HCT116 (cell line): Measurements from ENCODE around the gene ADAMTS14. TPM values are rescaled to one million over a fixed set of nuclear protein-coding genes. Genes with fewer than 3 reads are reported as not detected.

ENCODE experiments used
- ATAC-seq: fragments of 200-7000 bp; cut with Tn5 transposase; 2 replicates; pipeline ENCODE4 v1.9.1; 2020; ENCODE audit warnings: mild to moderate bottlenecking, moderate library complexity
- BruUV-seq: library from RNA; stranded (reverse); fragments of 400-500 nt; replicated peaks from 2 replicates; lab custom pipeline; 2021; lab: Mats Ljungman, UMichigan
- CTCF ChIA-PET: fragments of 300-600 bp; sonication (Branson Sonifier 250); formaldehyde crosslinking; loops from one replicate; lab custom pipeline; 2021; ENCODE audit warnings: antibody characterized with exemption; lab: Charles Lee
- POLR2A ChIA-PET: fragments of 300-600, 350-600 bp; sonication (Branson Sonifier 250); formaldehyde crosslinking; loops from one replicate; lab custom pipeline; 2021; ENCODE audit warnings: antibody characterized with exemption; lab: Charles Lee
- RAD21 ChIA-PET, 2 experiments: fragments of 300-600 bp; sonication (Branson Sonifier 250); formaldehyde crosslinking; loops; one replicate each; lab custom pipeline; 2023; ENCODE audit warnings: low total read pairs in 2 of 2; ENCODE audit not compliant: uncharacterized antibody in 2 of 2, unreplicated experiment in 2 of 2, low non-redundant PET in 1 of 2; lab: Charles Lee
- DNase-seq: peaks from one replicate; pipeline ENCODE4 v3.0.0-alpha.2; 2010; ENCODE audit warnings: low read depth, low spot score
- H2AFZ ChIP-seq: fragments of 200-600 bp; shearing (Covaris generic), sonication (generic); 2 replicates; pipeline ENCODE4 v1.6.1; 2017; ENCODE audit warnings: low read depth, mixed run types, mixed read lengths, antibody characterized with exemption, low read length; ENCODE audit not compliant: poor library complexity, severe bottlenecking
- H3K27ac ChIP-seq: 2 replicates; pipeline ENCODE4 v1.5.1; 2012; ENCODE audit warnings: low read depth, low read length
- H3K27me3 ChIP-seq: fragments of 200-600 bp; sonication (generic); 2 replicates; pipeline ENCODE4 v1.6.1; 2016; ENCODE audit warnings: mixed run types, low read length, mixed read lengths; ENCODE audit not compliant: insufficient read depth
- H3K36me3 ChIP-seq, 2 experiments: fragments of 200-500 bp in 1 of 2; fragments of 200-600 bp in 1 of 2; sonication (Bioruptor generic) in 1 of 2; sonication (generic) in 1 of 2; 2 replicates each; pipeline versions ENCODE4 v1.5.1 to v1.6.1; 2014 to 2016; ENCODE audit warnings: low read length in 2 of 2, inconsistent platforms in 1 of 2, mixed read lengths in 1 of 2, mixed run types in 1 of 2; ENCODE audit not compliant: insufficient read depth in 2 of 2, control insufficient read depth in 1 of 2
- H3K4me1 ChIP-seq, 2 experiments: fragments of 200-600 bp in 1 of 2; sonication (generic) in 1 of 2; 2 replicates each; pipeline versions ENCODE4 v1.5.1 to v1.6.1; 2012 to 2017; ENCODE audit warnings: low read length in 2 of 2, inconsistent platforms in 1 of 2, mild to moderate bottlenecking in 1 of 2, mixed read lengths in 1 of 2, mixed run types in 1 of 2, moderate library complexity in 1 of 2; ENCODE audit not compliant: insufficient read depth in 2 of 2, control insufficient read depth in 1 of 2
- H3K4me2 ChIP-seq: fragments of 200-600 bp; sonication (generic); 2 replicates; pipeline ENCODE4 v1.6.1; 2017; ENCODE audit warnings: mixed run types, low read length, mixed read lengths
- H3K4me3 ChIP-seq, 2 experiments: fragments of 200-600 bp in 1 of 2; sonication (generic) in 1 of 2; replicated peaks in 1 of 2; 2 replicates each; pipeline ENCODE4 v1.5.1; 2011 to 2016; ENCODE audit warnings: low read length in 2 of 2, control low read depth in 1 of 2, low read depth in 1 of 2, mild to moderate bottlenecking in 1 of 2, mixed read lengths in 1 of 2, mixed run types in 1 of 2
- H3K79me2 ChIP-seq: fragments of 200-600 bp; sonication (generic); 2 replicates; pipeline ENCODE4 v1.6.1; 2017; ENCODE audit warnings: mild to moderate bottlenecking, mixed run types, low read length, moderate library complexity, mixed read lengths; ENCODE audit not compliant: insufficient read depth
- H3K9ac ChIP-seq: fragments of 200-600 bp; sonication (generic); 2 replicates; pipeline ENCODE4 v1.6.1; 2016; ENCODE audit warnings: low read length, mixed read lengths
- H3K9me2 ChIP-seq: fragments of 200-600 bp; sonication (generic), shearing (Covaris generic); 2 replicates; pipeline ENCODE4 v1.6.1; 2017; ENCODE audit warnings: mixed run types, mild to moderate bottlenecking, moderate library complexity; ENCODE audit not compliant: insufficient read depth
- H3K9me3 ChIP-seq, 2 experiments: fragments of 200-500 bp in 1 of 2; fragments of 200-600 bp in 1 of 2; sonication (Bioruptor generic) in 1 of 2; sonication (generic) in 1 of 2; 2 replicates each; pipeline ENCODE4 v1.6.1; 2014 to 2017; ENCODE audit warnings: low read length in 2 of 2, mixed read lengths in 2 of 2, inconsistent platforms in 1 of 2, low read depth in 1 of 2, mild to moderate bottlenecking in 1 of 2, mixed run types in 1 of 2, moderate library complexity in 1 of 2; ENCODE audit not compliant: control insufficient read depth in 1 of 2, insufficient read depth in 1 of 2
- H4K20me1 ChIP-seq: fragments of 200-600 bp; sonication (generic), shearing (Covaris generic); 2 replicates; pipeline ENCODE4 v1.6.1; 2017; ENCODE audit warnings: mixed run types, mild to moderate bottlenecking, moderate library complexity; ENCODE audit not compliant: insufficient read depth
- EZH2 ChIP-seq: fragments of 200-600 bp; sonication (generic); IDR thresholded peaks from 2 replicates; pipeline ENCODE4 v1.6.1; 2017; ENCODE audit warnings: antibody characterized with exemption, mixed run types
- JUND ChIP-seq: IDR thresholded peaks from 2 replicates; pipeline ENCODE4 v1.6.1; 2012
- ZBTB33 ChIP-seq: IDR thresholded peaks from 2 replicates; pipeline ENCODE4 v1.6.1; 2011; ENCODE audit warnings: mild to moderate bottlenecking, low read length, moderate library complexity; ENCODE audit not compliant: insufficient replicate concordance; ENCODE audit errors: extremely low read depth
- ZFX ChIP-seq: fragments of 450-650 bp; IDR thresholded peaks from 2 replicates; pipeline ENCODE4 v1.6.1; 2017
- intact Hi-C: fragments of 100-400 bp; cut with micrococcal nuclease; formaldehyde crosslinking; loops from 2 replicates; pipeline ENCODE4 v1.10.0; 2022
- total RNA-seq: library from RNA; stranded (reverse); gene quantifications from one replicate; pipeline ENCODE4 v1.2.1, GENCODE V29; 2021; ENCODE audit not compliant: unreplicated experiment
- TF ChIP-seq, protein P1 (sequence below), 3 experiments: fragments of 200-600 bp in 1 of 3; sonication (generic) in 1 of 3; IDR thresholded peaks in 2 of 3; conservative IDR thresholded peaks in 1 of 3; 2 replicates each; pipeline ENCODE4 v1.5.1; 2012 to 2017; ENCODE audit warnings: low read depth in 2 of 3, low read length in 2 of 3, antibody characterized with exemption in 1 of 3, borderline replicate concordance in 1 of 3, control low read depth in 1 of 3, mild to moderate bottlenecking in 1 of 3, mixed read lengths in 1 of 3, mixed run types in 1 of 3, moderate library complexity in 1 of 3; ENCODE audit not compliant: insufficient read depth in 1 of 3
- TF ChIP-seq, protein P2 (sequence below): IDR thresholded peaks from 2 replicates; pipeline ENCODE4 v1.6.1; 2012

The ADAMTS14 gene
- total RNA-seq, 1 experiment from 2014 or later = 13.2 TPM

- TF ChIP-seq, protein P1, sequence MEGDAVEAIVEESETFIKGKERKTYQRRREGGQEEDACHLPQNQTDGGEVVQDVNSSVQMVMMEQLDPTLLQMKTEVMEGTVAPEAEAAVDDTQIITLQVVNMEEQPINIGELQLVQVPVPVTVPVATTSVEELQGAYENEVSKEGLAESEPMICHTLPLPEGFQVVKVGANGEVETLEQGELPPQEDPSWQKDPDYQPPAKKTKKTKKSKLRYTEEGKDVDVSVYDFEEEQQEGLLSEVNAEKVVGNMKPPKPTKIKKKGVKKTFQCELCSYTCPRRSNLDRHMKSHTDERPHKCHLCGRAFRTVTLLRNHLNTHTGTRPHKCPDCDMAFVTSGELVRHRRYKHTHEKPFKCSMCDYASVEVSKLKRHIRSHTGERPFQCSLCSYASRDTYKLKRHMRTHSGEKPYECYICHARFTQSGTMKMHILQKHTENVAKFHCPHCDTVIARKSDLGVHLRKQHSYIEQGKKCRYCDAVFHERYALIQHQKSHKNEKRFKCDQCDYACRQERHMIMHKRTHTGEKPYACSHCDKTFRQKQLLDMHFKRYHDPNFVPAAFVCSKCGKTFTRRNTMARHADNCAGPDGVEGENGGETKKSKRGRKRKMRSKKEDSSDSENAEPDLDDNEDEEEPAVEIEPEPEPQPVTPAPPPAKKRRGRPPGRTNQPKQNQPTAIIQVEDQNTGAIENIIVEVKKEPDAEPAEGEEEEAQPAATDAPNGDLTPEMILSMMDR (IDR thresholded peaks at IDR 0.05 in 2 of 3, conservative IDR thresholded peaks at IDR 0.05 in 1 of 3; ENCODE audit: borderline replicate concordance in 1 of 3, insufficient read depth in 1 of 3, low read depth in 2 of 3, low read length in 2 of 3) = no peak
- TF ChIP-seq EZH2 (no peak), JUND (no peak)
These were observed 22.3 kb downstream of the ADAMTS14 start (continued) for GRCh38 chr10:70694418-70695141.

GRCh38 chr10:70695241-70696030 is 23.1 kb downstream of the ADAMTS14 start:
- H3K27me3 ChIP-seq = no peaks in the 10 kb centered on the region
- no TSS peak for BruUV-seq
- H3K4me2 ChIP-seq = peak overlapping the region; percentile 22; the same call in 1 of the 2 replicates
- intact Hi-C loops = no loop called here
- RAD21 ChIA-PET = no interaction called here
- H2AFZ ChIP-seq = no peak overlapping the region
- 0 out of 2 replicates have a peak, but pooled peaks have one; percentile 31 for ATAC-seq
- H3K4me1 ChIP-seq = peaks cover 9 to 55% of the 10 kb centered on the region in 2 experiments
- POLR2A ChIA-PET = no interaction called here
- TF ChIP-seq ZFX = no peak
- TF ChIP-seq, protein P2, sequence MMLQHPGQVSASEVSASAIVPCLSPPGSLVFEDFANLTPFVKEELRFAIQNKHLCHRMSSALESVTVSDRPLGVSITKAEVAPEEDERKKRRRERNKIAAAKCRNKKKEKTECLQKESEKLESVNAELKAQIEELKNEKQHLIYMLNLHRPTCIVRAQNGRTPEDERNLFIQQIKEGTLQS = no peak
- TF ChIP-seq ZBTB33 = no peak
- no peaks in the 10 kb centered on the region for H4K20me1 ChIP-seq
- DNase-seq = no peak
- no peaks in the 10 kb centered on the region for H3K9me3 ChIP-seq
- no peak overlapping the region for H3K27ac ChIP-seq
- H3K36me3 ChIP-seq = peaks cover 0 to 4% of the 10 kb centered on the region in 2 experiments; a peak in 1 of 4 replicates
- no peak overlapping the region for H3K9ac ChIP-seq
- H3K79me2 ChIP-seq = peaks cover 13% of the 10 kb centered on the region; the same call in 1 of the 2 replicates
- H3K9me2 ChIP-seq = no peaks in the 10 kb centered on the region
- no peak overlapping the region for H3K4me3 ChIP-seq
- CTCF ChIA-PET = no interaction called here
